Type B pancreatic cell (in vitro differentiated cells): ENCODE data around the gene ATR. TPM values are rescaled to one million over a fixed set of nuclear protein-coding genes. Genes with fewer than 3 reads are reported as not detected.

Experiments used
- DNase-seq: peaks from one replicate; pipeline ENCODE4 v3.0.0; 2021; ENCODE audit warnings: mixed read lengths; ENCODE audit not compliant: unreplicated experiment; ENCODE audit errors: extremely low spot score
- H3K27ac Mint-ChIP-seq: 2 replicates; pipeline ENCODE4 v1.8.0; 2021; ENCODE audit warnings: mild to moderate bottlenecking, mixed read lengths
- H3K27me3 Mint-ChIP-seq: 2 replicates; pipeline ENCODE4 v1.8.0; 2021; ENCODE audit warnings: mixed read lengths
- H3K36me3 Mint-ChIP-seq: 2 replicates; pipeline ENCODE4 v1.8.0; 2021; ENCODE audit warnings: mixed read lengths
- H3K4me1 Mint-ChIP-seq: one replicate; pipeline ENCODE4 v1.8.0; 2021; ENCODE audit warnings: mixed read lengths; ENCODE audit not compliant: unreplicated experiment
- H3K4me3 Mint-ChIP-seq: 2 replicates; pipeline ENCODE4 v1.8.0; 2021; ENCODE audit warnings: mild to moderate bottlenecking, mixed read lengths
- H3K9me3 Mint-ChIP-seq: 2 replicates; pipeline ENCODE4 v1.8.0; 2021; ENCODE audit warnings: mixed read lengths
- total RNA-seq: library from RNA; stranded (reverse); gene quantifications from 2 replicates; pipeline ENCODE4 v1.2.1, GENCODE V29; 2021; ENCODE audit warnings: low replicate concordance
- TF ChIP-seq, protein P1 (sequence below): fragments of 200-600 bp; sonication (generic); conservative IDR thresholded peaks from 2 replicates; pipeline ENCODE4 v1.5.0; 2021; ENCODE audit warnings: antibody characterized with exemption, mild to moderate bottlenecking

The ATR gene
- total RNA-seq, 1 donor from 2014 or later: 30.0 TPM

DNA sequence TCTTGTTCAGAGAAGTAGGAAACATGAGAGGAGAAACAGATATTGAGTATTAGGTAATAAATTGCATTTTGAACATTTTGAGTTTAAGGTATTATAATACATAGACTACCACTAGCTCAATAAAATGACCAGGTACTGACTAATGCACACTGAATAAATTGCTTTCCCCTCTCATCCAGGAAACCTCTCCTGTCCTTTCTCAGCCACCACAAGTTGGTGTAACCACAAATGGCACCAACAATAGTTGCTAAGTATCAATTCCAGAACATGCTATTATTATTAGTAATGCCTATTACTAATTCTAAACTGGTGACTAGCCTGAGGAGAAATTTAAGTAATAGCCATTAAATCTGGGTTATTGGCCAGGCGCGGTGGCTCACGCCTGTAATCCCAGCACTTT is 83.4 kb downstream of the ATR start:
- no peak overlapping the region for H3K4me3 Mint-ChIP-seq
- no peak overlapping the region for H3K27ac Mint-ChIP-seq
- H3K27me3 Mint-ChIP-seq: no peaks in the 10 kb centered on the region
- DNase-seq: no peak
- H3K9me3 Mint-ChIP-seq: no peaks in the 10 kb centered on the region
- TF ChIP-seq, protein P1, sequence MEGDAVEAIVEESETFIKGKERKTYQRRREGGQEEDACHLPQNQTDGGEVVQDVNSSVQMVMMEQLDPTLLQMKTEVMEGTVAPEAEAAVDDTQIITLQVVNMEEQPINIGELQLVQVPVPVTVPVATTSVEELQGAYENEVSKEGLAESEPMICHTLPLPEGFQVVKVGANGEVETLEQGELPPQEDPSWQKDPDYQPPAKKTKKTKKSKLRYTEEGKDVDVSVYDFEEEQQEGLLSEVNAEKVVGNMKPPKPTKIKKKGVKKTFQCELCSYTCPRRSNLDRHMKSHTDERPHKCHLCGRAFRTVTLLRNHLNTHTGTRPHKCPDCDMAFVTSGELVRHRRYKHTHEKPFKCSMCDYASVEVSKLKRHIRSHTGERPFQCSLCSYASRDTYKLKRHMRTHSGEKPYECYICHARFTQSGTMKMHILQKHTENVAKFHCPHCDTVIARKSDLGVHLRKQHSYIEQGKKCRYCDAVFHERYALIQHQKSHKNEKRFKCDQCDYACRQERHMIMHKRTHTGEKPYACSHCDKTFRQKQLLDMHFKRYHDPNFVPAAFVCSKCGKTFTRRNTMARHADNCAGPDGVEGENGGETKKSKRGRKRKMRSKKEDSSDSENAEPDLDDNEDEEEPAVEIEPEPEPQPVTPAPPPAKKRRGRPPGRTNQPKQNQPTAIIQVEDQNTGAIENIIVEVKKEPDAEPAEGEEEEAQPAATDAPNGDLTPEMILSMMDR: no peak
- peaks cover 16% of the 10 kb centered on the region for H3K36me3 Mint-ChIP-seq
- no peaks in the 10 kb centered on the region for H3K4me1 Mint-ChIP-seq

DNA sequence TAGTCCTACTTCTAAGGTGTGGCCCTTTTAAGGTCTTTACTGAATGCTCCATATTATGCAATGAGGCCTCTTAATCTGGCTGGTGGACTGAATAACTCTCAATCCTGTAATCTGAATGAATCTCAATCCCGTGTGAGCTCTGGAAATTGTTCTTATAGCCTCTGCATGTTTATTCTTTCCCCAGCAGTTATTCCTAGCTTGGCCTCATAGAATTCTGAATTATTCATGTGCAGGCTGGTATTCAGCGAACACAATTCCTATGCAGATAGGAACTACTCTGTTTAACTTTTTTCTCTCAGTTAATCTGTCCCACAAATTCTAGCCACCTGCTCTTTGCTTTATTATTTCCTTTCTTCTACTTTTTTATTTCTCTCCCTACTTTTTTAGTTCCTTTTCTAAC is 86.3 kb downstream of the ATR start:
- DNase-seq: no peak
- no peaks in the 10 kb centered on the region for H3K4me1 Mint-ChIP-seq
- H3K27me3 Mint-ChIP-seq: no peaks in the 10 kb centered on the region
- TF ChIP-seq, protein P1: no peak
- H3K36me3 Mint-ChIP-seq: peaks cover 33% of the 10 kb centered on the region
- no peaks in the 10 kb centered on the region for H3K9me3 Mint-ChIP-seq
- no peak overlapping the region for H3K4me3 Mint-ChIP-seq
- no peak overlapping the region for H3K27ac Mint-ChIP-seq

DNA sequence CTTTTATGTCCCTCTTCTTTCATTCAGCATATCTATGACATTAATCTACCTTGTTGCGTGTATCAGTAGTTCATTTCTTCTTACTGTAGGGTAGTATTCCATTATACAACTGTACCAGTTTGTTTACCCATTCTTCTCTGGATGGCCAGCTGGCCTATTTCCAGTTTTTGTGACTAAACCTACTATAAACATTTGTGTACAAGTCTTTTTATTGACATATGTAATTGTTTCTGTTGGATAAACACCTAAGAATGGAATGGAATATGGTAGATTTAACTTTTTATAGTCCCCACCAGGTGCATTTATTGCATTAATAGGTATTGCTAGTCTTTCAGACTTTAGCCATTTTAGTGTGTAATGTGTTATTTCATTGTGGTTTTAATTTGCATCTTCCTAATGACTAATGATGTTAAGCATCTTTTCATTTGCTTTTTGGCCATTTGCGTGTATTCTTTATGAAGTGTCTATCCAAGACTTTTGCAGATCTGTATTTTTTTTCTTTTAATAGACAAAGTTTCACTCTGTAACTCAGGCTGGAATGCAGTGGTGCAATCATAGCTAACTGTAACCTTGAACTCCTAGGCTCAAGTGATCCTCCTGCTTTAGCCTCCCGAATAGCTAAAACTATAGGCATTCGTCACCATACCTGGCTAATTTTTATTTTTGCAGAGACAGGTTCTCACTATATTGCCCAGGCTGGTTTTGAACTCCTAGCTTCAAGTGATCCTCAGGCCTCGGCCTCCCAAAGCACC is 88.8 kb downstream of the ATR start:
- DNase-seq: no peak
- H3K36me3 Mint-ChIP-seq: peaks cover 33% of the 10 kb centered on the region
- TF ChIP-seq, protein P1: no peak

DNA sequence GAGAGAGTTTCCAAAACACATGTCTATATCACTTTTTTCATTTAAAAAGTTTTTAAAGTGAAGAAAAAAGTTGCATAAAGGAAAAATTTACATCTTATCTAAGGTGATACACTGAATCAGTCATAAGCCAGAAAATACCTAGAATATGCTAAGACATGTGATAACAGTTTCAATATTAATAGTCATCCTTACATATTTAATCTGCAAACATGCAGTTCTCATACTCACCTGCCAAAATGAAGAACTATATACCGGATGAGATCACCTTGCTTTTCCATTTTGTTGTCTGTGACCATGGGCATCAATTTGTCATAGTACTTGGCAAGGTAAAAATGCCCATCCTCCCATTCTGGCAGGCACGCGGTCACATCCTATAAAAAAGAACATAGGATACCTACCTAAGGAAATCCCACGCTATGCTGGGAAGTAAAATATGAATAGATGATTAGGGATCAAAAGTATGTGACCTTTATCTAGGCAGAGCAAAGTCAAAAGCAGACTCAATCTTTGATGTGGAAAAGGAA is 93.6 kb downstream of the ATR start:
- no peaks in the 10 kb centered on the region for H3K4me1 Mint-ChIP-seq
- H3K27ac Mint-ChIP-seq: no peak overlapping the region
- H3K27me3 Mint-ChIP-seq: no peaks in the 10 kb centered on the region
- no peaks in the 10 kb centered on the region for H3K9me3 Mint-ChIP-seq
- H3K36me3 Mint-ChIP-seq: peaks cover 50% of the 10 kb centered on the region
- TF ChIP-seq, protein P1: no peak
- H3K4me3 Mint-ChIP-seq: no peak overlapping the region
- no peak for DNase-seq

More for the DNA sequence above, 88.8 kb downstream of the ATR start:
- no peaks in the 10 kb centered on the region for H3K4me1 Mint-ChIP-seq
- no peak overlapping the region for H3K27ac Mint-ChIP-seq
- H3K27me3 Mint-ChIP-seq: no peaks in the 10 kb centered on the region
- H3K9me3 Mint-ChIP-seq: no peaks in the 10 kb centered on the region
- H3K4me3 Mint-ChIP-seq: no peak overlapping the region

DNA sequence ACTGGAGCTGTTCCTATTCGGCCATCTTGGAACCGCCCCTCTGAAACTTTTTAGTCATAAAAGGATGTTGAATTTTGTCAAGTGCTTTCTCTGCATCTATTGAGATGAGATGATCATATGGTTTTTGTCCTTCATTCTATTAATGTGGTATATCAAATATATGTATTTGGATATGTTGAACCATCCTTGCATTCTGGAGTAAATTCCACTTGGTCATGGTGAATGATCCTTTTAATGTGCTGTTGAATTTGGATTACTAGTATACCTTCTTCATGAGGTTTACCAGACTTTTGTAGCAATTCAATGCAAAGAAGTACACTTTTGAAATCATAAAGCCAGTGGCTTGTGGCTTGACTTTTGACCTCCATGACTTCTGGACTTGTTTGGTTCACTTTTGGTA is 97.3 kb downstream of the ATR start:
- Mint-ChIP-seq H3K4me3 (no peak overlapping the region), H3K4me1 (no peaks in the 10 kb centered on the region), H3K9me3 (no peaks in the 10 kb centered on the region), H3K36me3 (peaks cover 38% of the 10 kb centered on the region), H3K27me3 (no peaks in the 10 kb centered on the region), H3K27ac (no peak overlapping the region)
- DNase-seq: no peak
- TF ChIP-seq, protein P1: no peak
